ENCODE results near the gene BCLAF1.

Gene BCLAF1

GRCh38 chr6:136289579-136290409, at the start of gene BCLAF1:
Gene BCLAF1 (minus strand): TSS chr6:136289846. CDS start chr6:136279866, 9,980 bp downstream.
- TF ChIP-seq CTCF (IDR thresholded peaks at IDR 0.05) (no peak), ZFX (IDR thresholded peaks at IDR 0.05; ENCODE audit: borderline replicate concordance) (no peak)
- H3K27ac ChIP-seq = peak within 1 kb of the TSS; percentile 98

- TF ChIP-seq ZFX (IDR thresholded peaks at IDR 0.05; ENCODE audit: borderline replicate concordance) = no peak
- TF ChIP-seq CTCF (IDR thresholded peaks at IDR 0.05) = peak; percentile 29
- H3K27ac ChIP-seq = no peak overlapping the region
Measured at GRCh38 chr6:136338486-136338885, 48.8 kb upstream of the BCLAF1 start.

- TF ChIP-seq ZFX (IDR thresholded peaks at IDR 0.05; ENCODE audit: borderline replicate concordance) = no peak
- TF ChIP-seq CTCF (IDR thresholded peaks at IDR 0.05) = no peak
- no peak overlapping the region for H3K27ac ChIP-seq
Measured at GRCh38 chr6:136337606-136338005, 48.0 kb upstream of the BCLAF1 start.

- no peak for TF ChIP-seq CTCF (IDR thresholded peaks at IDR 0.05)
- no peak for TF ChIP-seq ZFX (IDR thresholded peaks at IDR 0.05; ENCODE audit: borderline replicate concordance)
- H3K27ac ChIP-seq = no peak overlapping the region
Measured at GRCh38 chr6:136337121-136337520, 47.5 kb upstream of the BCLAF1 start.

GRCh38 chr6:136335736-136336363, 46.2 kb upstream of the BCLAF1 start:
- no peak overlapping the region for H3K27ac ChIP-seq
- TF ChIP-seq ZFX (IDR thresholded peaks at IDR 0.05; ENCODE audit: borderline replicate concordance) (no peak), CTCF (IDR thresholded peaks at IDR 0.05) (no peak)

- TF ChIP-seq CTCF (IDR thresholded peaks at IDR 0.05) (no peak), ZFX (IDR thresholded peaks at IDR 0.05; ENCODE audit: borderline replicate concordance) (no peak)
- no peak overlapping the region for H3K27ac ChIP-seq
Measured at GRCh38 chr6:136334853-136335252, 45.2 kb upstream of the BCLAF1 start.

- TF ChIP-seq CTCF (IDR thresholded peaks at IDR 0.05) (no peak), ZFX (IDR thresholded peaks at IDR 0.05; ENCODE audit: borderline replicate concordance) (no peak)
- H3K27ac ChIP-seq = no peak overlapping the region
Measured at GRCh38 chr6:136334465-136334846, 44.8 kb upstream of the BCLAF1 start.

Measured in 22Rv1 (cell line).